DOHH2 (cell line): Measurements from ENCODE around the gene PTS.

Source experiments
- CTCF ChIP-seq: fragments of 200-600 bp; sonication (generic); IDR thresholded peaks from one replicate; pipeline ENCODE4 v1.5.1; 2014; ENCODE audit warnings: antibody characterized with exemption, mild to moderate bottlenecking, low read depth, low read length; ENCODE audit not compliant: poor library complexity, severe bottlenecking
- EZH2phosphoT487 ChIP-seq: fragments of 200-600 bp; sonication (generic); IDR thresholded peaks from 2 replicates; pipeline ENCODE4 v1.6.1; 2017; ENCODE audit warnings: borderline replicate concordance, mild to moderate bottlenecking, antibody characterized with exemption, low read length, moderate library complexity, mixed read lengths

DNA sequence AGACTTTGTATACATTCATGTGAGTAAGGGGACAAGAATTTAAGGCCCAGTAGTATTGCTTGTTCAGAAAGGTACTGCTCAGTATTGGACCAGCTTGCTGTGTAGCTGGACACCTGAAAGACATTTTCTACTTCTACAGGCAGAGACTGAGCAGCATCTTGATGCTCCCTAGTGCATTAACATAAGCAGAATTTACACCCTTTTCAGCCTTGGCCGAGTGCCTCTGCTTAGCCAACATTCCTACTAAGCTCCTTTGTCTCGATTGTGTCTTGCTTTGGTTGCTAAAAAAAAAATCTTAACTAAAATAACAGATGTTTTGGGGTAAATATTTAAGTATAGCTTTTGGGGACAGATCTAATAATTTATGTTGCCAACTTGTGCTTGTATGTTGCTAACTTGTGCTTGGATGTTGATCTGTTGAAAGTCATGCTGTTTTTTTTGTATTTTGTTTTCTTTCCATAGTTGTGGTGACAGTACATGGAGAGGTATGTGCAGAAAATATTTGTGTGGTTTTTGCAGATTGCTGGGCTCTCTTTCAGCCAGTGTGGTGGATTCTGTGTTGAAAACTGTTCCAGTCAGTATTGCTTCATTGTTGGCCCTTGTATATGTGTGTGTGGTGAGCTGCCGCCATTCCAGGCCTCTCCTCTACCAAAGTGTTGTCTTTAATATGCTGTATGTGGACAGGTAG is 3.7 kb downstream of the PTS start:
- TF ChIP-seq CTCF (no peak), EZH2phosphoT487 (no peak)
